Measurements from ENCODE around the gene TIAM2.

Gene TIAM2

GRCh38 chr6:155297669-155298068, 302.6 kb downstream of the TIAM2 start:
- DNase-seq (ENCODE audit: low read depth), result no peak

GRCh38 chr6:155301867-155302266, 306.8 kb downstream of the TIAM2 start:
- DNase-seq (ENCODE audit: low read depth), result no peak

- DNase-seq (ENCODE audit: low read depth), result no peak
These were observed 308.3 kb downstream of the TIAM2 start for GRCh38 chr6:155303361-155303870.

- DNase-seq (ENCODE audit: low read depth), result no peak
These were observed 311.8 kb downstream of the TIAM2 start for GRCh38 chr6:155306958-155307357.

All from HS-27A (cell line).